Liver (tissue), 9 donors: ENCODE results near the gene COQ8A. TPM values are rescaled to one million over a fixed set of nuclear protein-coding genes. Genes with fewer than 3 reads are reported as not detected.

Experiments
- DNase-seq: peaks from one replicate; pipeline ENCODE4 v3.0.0-alpha.2; 2017; ENCODE audit warnings: low spot score
- H3K27ac ChIP-seq, 2 donors: one replicate each; pipeline ENCODE4 v1.7.0; 2013; ENCODE audit warnings: inconsistent platforms in 2 of 2, low read length in 2 of 2, control low read depth in 1 of 2, low read depth in 1 of 2, mild to moderate bottlenecking in 1 of 2
- H3K27me3 ChIP-seq, 4 donors: one replicate each; pipeline versions ENCODE4 v1.6.1 to v1.7.0; 2013; ENCODE audit warnings: low read length in 3 of 4, inconsistent platforms in 1 of 4, mild to moderate bottlenecking in 1 of 4, moderate library complexity in 1 of 4; ENCODE audit not compliant: control insufficient read depth in 4 of 4, insufficient read depth in 4 of 4
- H3K36me3 ChIP-seq, 4 donors: one replicate each; pipeline versions ENCODE4 v1.6.1 to v1.7.0; 2013; ENCODE audit warnings: low read length in 3 of 4, mild to moderate bottlenecking in 3 of 4, low read depth in 1 of 4, moderate library complexity in 1 of 4; ENCODE audit not compliant: control insufficient read depth in 4 of 4, insufficient read depth in 3 of 4
- H3K4me1 ChIP-seq, 4 donors: one replicate each; pipeline versions ENCODE4 v1.6.1 to v1.7.0; 2013; ENCODE audit warnings: low read length in 3 of 4, mild to moderate bottlenecking in 3 of 4, moderate library complexity in 1 of 4; ENCODE audit not compliant: control insufficient read depth in 4 of 4, insufficient read depth in 4 of 4
- H3K4me3 ChIP-seq, 3 donors: one replicate each; pipeline versions ENCODE4 v1.6.1 to v1.7.0; 2013; ENCODE audit warnings: low read length in 3 of 3, control low read depth in 1 of 3, low read depth in 1 of 3, mild to moderate bottlenecking in 1 of 3
- H3K9ac ChIP-seq, 2 donors: one replicate each; pipeline ENCODE4 v1.7.0; 2013; ENCODE audit warnings: low read length in 2 of 2, mild to moderate bottlenecking in 2 of 2, moderate library complexity in 2 of 2, control low read depth in 1 of 2, low read depth in 1 of 2
- H3K9me3 ChIP-seq, 4 donors: one replicate each; pipeline versions ENCODE4 v1.6.1 to v1.7.0; 2013; ENCODE audit warnings: low read length in 3 of 4; ENCODE audit not compliant: control insufficient read depth in 4 of 4
- ATF3 ChIP-seq: IDR thresholded peaks from 2 replicates; pipeline ENCODE4 v1.6.1; 2016; ENCODE audit warnings: antibody characterized with exemption
- CTCF ChIP-seq: fragments of 150-350 bp; IDR thresholded peaks from 2 replicates; pipeline ENCODE4 v1.5.1; 2017; ENCODE audit warnings: improper control_type of control experiment, low read depth, low read length; ENCODE audit not compliant: missing input control
- EGR1 ChIP-seq, 2 donors: IDR thresholded peaks; 2 replicates each; pipeline ENCODE4 v1.6.1; 2016 to 2018; ENCODE audit warnings: antibody characterized with exemption in 2 of 2, low read depth in 2 of 2
- FOXA1 ChIP-seq: IDR thresholded peaks from 2 replicates; pipeline ENCODE4 v1.6.1; 2016; ENCODE audit warnings: antibody characterized with exemption
- FOXA2 ChIP-seq: IDR thresholded peaks from 2 replicates; pipeline ENCODE4 v1.6.1; 2016; ENCODE audit warnings: antibody characterized with exemption
- GABPA ChIP-seq, 2 donors: IDR thresholded peaks in 1 of 2; conservative IDR thresholded peaks in 1 of 2; 2 replicates each; pipeline ENCODE4 v1.6.1; 2016; ENCODE audit warnings: antibody characterized with exemption in 2 of 2, mild to moderate bottlenecking in 1 of 2, moderate library complexity in 1 of 2
- HNF4A ChIP-seq, 2 donors: conservative IDR thresholded peaks; 2 replicates each; pipeline ENCODE4 v1.6.1; 2016; ENCODE audit warnings: antibody characterized with exemption in 2 of 2, mild to moderate bottlenecking in 2 of 2
- HNF4G ChIP-seq: IDR thresholded peaks from 2 replicates; pipeline ENCODE4 v1.6.1; 2016; ENCODE audit warnings: antibody characterized with exemption
- JUND ChIP-seq, 2 donors: IDR thresholded peaks; 2 replicates each; pipeline ENCODE4 v1.6.1; 2016; ENCODE audit warnings: antibody characterized with exemption in 2 of 2
- MAX ChIP-seq: IDR thresholded peaks from 2 replicates; pipeline ENCODE4 v1.6.1; 2016; ENCODE audit warnings: antibody characterized with exemption
- NR2F2 ChIP-seq: IDR thresholded peaks from 2 replicates; pipeline ENCODE4 v1.6.1; 2016; ENCODE audit warnings: antibody characterized with exemption
- RAD21 ChIP-seq, 2 donors: IDR thresholded peaks; 2 replicates each; pipeline ENCODE4 v1.6.1; 2016; ENCODE audit warnings: antibody characterized with exemption in 2 of 2, mild to moderate bottlenecking in 2 of 2
- REST ChIP-seq: IDR thresholded peaks from 2 replicates; pipeline ENCODE4 v1.6.1; 2016; ENCODE audit warnings: antibody characterized with exemption, mild to moderate bottlenecking
- RXRA ChIP-seq, 2 donors: IDR thresholded peaks; 2 replicates each; pipeline ENCODE4 v1.6.1; 2017 to 2018; ENCODE audit warnings: antibody characterized with exemption in 2 of 2, mild to moderate bottlenecking in 1 of 2
- SP1 ChIP-seq: IDR thresholded peaks from 2 replicates; pipeline ENCODE4 v1.6.1; 2018; ENCODE audit warnings: antibody characterized with exemption, mild to moderate bottlenecking
- TAF1 ChIP-seq: conservative IDR thresholded peaks from 2 replicates; pipeline ENCODE4 v1.6.1; 2016; ENCODE audit warnings: antibody characterized with exemption, mild to moderate bottlenecking
- YY1 ChIP-seq: IDR thresholded peaks from 2 replicates; pipeline ENCODE4 v1.6.1; 2016; ENCODE audit warnings: antibody characterized with exemption, mild to moderate bottlenecking
- ZBTB33 ChIP-seq: IDR thresholded peaks from 2 replicates; pipeline ENCODE4 v1.6.1; 2016; ENCODE audit warnings: antibody characterized with exemption
- WGBS: extraction: QIAGEN DNeasy Blood & Tissue Kit; methylation state at CpG from one replicate; pipeline ENCODE4 v1.1.7; 2013; 5-methylcytosine and 5-hydroxymethylcytosine counted together
- polyA plus RNA-seq, 2 donors: library from polyadenylated mRNA; stranded (reverse) in 1 of 2; unstranded in 1 of 2; fragments of 200-250 nt in 1 of 2; fragments of >200 nt in 1 of 2; fragmentation: Nextera tagmentation in 1 of 2; extraction: Ambion mirVana in 1 of 2; gene quantifications; one replicate each; pipeline versions ENCODE4 v1.2.1 to v1.2.3, GENCODE V29; 2013 to 2015
- total RNA-seq, 2 donors: library from RNA; depleted of rRNA; stranded (reverse); fragments of >200 nt; gene quantifications; one replicate each; pipeline ENCODE4 v1.2.3, GENCODE V29; 2014
- donor health status: healthy.
- donor health status: healthy.
- donor health status: healthy.
- donor health status: healthy.
- donor health status: healthy.

The COQ8A gene
- total and polyA plus RNA-seq, 4 donors = 24.4 to 60.0 (median 54.9) TPM

GRCh38 chr1:227002531-227003049, 62.5 kb downstream of the COQ8A start:
- no peaks in the 10 kb centered on the region for H3K9me3 ChIP-seq
- no peaks in the 10 kb centered on the region for H3K27me3 ChIP-seq
- H3K36me3 ChIP-seq = peaks cover 0 to 15% (median 7%) of the 10 kb centered on the region in 4 donors
- H3K27ac ChIP-seq = no peak overlapping the region
- H3K4me3 ChIP-seq = no peak overlapping the region
- no peak for DNase-seq
- TF ChIP-seq ZBTB33 = no peak
- no peak for TF ChIP-seq CTCF
- no peak for TF ChIP-seq JUND (IDR thresholded peaks at IDR 0.05)
- no peak for TF ChIP-seq EGR1 (IDR thresholded peaks at IDR 0.05; ENCODE audit: low read depth in 2 of 2)
- TF ChIP-seq ATF3 = no peak
- no peak for TF ChIP-seq HNF4A (conservative IDR thresholded peaks at IDR 0.05)
- no peak for TF ChIP-seq TAF1
- TF ChIP-seq RXRA (IDR thresholded peaks at IDR 0.05) = no peak
- no peak for TF ChIP-seq GABPA (IDR thresholded peaks at IDR 0.05 in 1 of 2, conservative IDR thresholded peaks at IDR 0.05 in 1 of 2)
- no peak for TF ChIP-seq NR2F2
- TF ChIP-seq RAD21 (IDR thresholded peaks at IDR 0.05) = no peak
- TF ChIP-seq SP1 = no peak
- no peak for TF ChIP-seq FOXA2
- no peak for TF ChIP-seq HNF4G
- no peak for TF ChIP-seq REST
- TF ChIP-seq YY1 = no peak
- no peak for TF ChIP-seq MAX
- no peak for TF ChIP-seq FOXA1
- H3K4me1 ChIP-seq = no peaks in the 10 kb centered on the region
- 68% methylated on average over 3 of the region's 3 CpGs for WGBS
- H3K9ac ChIP-seq = no peak overlapping the region
